ENCODE data around the gene NAA60. TPM values are rescaled to one million over a fixed set of nuclear protein-coding genes. Genes with fewer than 3 reads are reported as not detected.

Gene NAA60
- total RNA-seq, 2 experiments from 2014 or later: 50.2 to 50.6 TPM

DNA sequence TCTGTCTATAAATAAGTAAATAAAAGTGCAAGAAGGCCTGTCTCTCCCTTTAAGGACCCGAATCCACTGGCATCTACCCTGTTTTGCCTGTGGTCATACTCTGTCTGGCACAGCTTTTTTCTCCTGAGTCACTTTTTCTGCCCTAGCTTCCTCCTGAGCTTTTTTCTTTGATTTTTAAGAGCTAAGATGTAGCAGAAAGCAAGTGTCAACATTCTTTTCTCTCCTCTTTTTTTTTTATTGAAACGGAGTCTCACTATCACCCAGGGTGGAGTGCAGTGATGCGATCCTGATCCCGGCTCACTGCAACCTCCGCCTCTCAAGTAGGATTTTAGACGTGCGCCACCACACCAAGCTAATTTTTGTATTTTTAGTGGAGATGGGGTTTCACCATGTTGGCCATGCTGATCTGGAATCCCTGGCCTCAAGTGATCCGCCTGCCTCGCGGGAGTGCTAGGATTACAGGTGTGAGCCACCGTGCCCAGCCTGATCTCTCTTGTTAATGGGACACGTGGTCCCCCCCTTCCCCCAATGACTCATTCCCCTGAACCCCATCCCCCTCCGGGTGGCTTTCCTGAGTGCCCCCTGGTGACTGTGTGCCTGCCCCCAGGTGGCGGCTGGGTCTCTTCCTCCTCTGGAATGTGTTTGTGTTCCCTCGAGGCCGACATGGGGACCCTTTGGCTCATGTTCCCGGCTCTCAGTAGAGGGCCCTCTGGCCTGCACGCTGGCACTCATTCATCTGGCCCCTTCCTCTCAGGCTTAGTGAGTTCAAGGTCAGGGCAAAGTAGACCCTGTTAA, 37.6 kb downstream of the NAA60 start:
- DNase-seq: no peak
- Mint-ChIP-seq H3K27me3 (no peaks in the 10 kb centered on the region), H3K27ac (peak overlapping the region; percentile 32), H3K36me3 (peaks cover 32% of the 10 kb centered on the region), H3K9me3 (ENCODE audit: low read depth) (no peaks in the 10 kb centered on the region), H3K4me3 (no peak overlapping the region), H3K4me1 (peaks cover 16% of the 10 kb centered on the region)
- CTCF ChIA-PET: interaction anchor here (0.6 kb wide), 1 partner anchor 420 kb away, joined by 3 read pairs; no protein-coding TSS in a partner anchor
- ATAC-seq: no peak

DNA sequence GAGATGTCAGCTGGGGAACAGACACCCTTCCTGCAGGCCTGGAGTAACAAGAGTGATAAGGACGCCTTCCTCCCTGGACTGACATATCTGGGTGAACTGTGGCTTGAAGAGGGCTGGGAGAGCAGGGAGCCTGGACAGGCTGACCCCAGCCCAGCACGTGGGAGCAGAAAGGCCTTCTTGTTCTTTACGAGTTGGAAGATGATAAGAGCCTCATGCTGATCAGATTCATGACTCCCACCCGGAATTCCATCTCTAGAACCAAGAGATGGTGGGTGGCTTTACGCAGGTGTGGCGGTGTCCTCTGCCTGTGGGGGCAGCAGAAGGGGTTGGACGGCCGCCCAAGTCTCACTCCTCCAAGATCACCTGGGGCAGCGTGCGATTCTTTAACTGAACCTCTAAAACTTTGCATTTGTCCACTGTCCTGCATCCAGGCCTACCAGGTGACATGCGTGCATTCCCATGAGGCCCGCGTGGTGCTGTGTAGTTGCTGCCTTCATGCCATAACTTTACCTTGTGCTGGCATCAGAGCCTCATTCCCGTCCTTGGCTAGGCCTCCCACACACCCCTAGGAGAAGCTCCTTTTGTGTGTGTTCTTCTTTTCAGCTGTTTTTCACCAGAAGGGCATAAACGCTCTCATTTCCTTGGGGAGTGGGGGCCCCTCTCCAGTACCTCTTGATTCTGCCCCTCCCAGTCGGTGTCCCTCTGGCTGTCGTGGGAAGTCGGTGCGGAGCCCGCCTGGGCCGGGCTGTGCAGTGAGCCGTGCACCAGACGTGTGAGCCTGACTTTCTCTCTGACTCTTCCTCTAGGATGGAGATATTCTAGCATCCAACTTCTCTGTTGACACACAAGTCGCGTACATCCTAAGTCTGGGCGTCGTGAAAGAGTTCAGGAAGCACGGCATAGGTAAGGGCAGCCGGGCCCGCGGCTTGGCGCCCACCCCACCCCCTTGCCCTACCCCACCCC, 38.5 kb downstream of the NAA60 start:
- ATAC-seq (no peak), DNase-seq (no peak)
- H3K4me1 Mint-ChIP-seq: peaks cover 16% of the 10 kb centered on the region
- no peak overlapping the region for H3K4me3 Mint-ChIP-seq
- H3K9me3 Mint-ChIP-seq (ENCODE audit: low read depth): no peaks in the 10 kb centered on the region
- H3K36me3 Mint-ChIP-seq: peaks cover 32% of the 10 kb centered on the region
- no peak overlapping the region for H3K27ac Mint-ChIP-seq
- H3K27me3 Mint-ChIP-seq: no peaks in the 10 kb centered on the region
- CTCF ChIA-PET: no interaction called here

DNA sequence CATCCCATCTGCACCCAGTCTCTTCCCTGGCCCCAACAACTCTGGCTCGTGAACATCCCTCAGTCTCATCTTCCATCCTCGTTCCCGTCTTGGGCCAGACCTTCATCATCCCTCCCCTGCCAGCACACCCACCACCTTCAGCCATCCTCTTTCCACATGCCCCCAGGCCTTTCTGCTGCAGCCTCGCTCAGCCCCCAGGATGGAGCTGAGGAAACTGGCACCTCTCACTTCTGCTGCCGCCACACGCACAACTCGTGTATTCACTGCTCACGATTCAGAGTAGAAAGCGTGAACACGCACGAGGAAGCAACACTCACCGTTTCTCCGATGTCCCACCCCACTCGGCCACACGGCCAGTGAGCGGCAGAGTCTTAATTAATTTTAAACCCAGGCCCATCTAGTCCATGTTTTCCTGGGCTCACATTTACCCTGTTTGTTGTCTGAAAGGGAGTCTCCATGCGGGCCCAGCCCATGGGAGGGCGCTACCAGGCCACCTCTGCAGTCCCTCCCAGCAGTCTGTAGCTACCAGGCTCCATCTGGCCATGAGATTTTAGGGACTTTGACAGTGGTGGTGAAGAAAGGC, 39.3 kb downstream of the NAA60 start:
- no peaks in the 10 kb centered on the region for H3K27me3 Mint-ChIP-seq
- peaks cover 32% of the 10 kb centered on the region for H3K36me3 Mint-ChIP-seq
- H3K4me1 Mint-ChIP-seq: peaks cover 16% of the 10 kb centered on the region
- peak overlapping the region; percentile 4 for H3K27ac Mint-ChIP-seq
- ATAC-seq (no peak), DNase-seq (no peak)
- no peaks in the 10 kb centered on the region for H3K9me3 Mint-ChIP-seq (ENCODE audit: low read depth)
- no peak overlapping the region for H3K4me3 Mint-ChIP-seq
- CTCF ChIA-PET: interaction anchor here (1.5 kb wide), 1 partner anchor 18 kb away, joined by 3 read pairs; the partner anchor contains the start of gene CLUAP1

DNA sequence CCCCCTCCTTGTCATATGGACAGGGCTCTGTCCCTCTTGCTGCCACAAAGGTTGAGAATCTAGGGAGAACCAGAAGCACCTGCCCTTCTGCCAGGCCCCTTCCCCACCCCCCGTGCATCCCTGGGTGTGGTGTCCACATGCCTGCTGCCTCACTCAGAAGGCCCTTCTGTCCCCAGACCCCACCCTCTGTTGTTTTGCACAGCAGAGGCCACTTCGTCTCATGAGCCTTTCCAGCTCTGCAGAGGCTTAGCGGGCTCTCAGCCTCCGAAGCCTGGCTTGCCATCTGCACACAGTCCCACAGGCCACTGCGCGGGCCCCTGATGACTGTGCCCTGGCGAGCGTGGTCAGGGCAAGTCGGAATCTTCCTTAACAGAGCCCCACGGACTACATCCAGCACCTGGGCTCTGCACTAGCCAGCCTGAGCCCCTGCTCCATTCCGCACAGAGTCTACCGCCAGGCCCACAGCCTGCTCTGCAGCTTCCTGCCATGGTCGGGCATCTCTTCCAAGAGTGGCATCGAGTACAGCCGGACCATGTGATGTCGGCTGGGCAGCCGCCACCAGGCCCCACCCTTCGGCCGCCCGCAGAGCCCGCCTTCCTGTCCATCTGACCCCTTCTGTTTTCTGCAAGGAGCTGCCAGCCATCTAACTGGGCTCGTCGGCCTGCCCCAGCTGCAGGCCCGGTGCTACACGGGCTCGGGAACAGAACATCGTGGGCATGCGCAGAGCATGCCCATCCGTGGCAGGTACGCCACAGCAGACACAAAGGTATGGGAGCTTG, 41.0 kb downstream of the NAA60 start:
- Mint-ChIP-seq H3K36me3 (peaks cover 28% of the 10 kb centered on the region), H3K4me3 (no peak overlapping the region), H3K4me1 (peaks cover 5% of the 10 kb centered on the region), H3K27ac (no peak overlapping the region), H3K9me3 (ENCODE audit: low read depth) (no peaks in the 10 kb centered on the region), H3K27me3 (no peaks in the 10 kb centered on the region)
- ATAC-seq (no peak), DNase-seq (no peak)
- CTCF ChIA-PET: no interaction called here

DNA sequence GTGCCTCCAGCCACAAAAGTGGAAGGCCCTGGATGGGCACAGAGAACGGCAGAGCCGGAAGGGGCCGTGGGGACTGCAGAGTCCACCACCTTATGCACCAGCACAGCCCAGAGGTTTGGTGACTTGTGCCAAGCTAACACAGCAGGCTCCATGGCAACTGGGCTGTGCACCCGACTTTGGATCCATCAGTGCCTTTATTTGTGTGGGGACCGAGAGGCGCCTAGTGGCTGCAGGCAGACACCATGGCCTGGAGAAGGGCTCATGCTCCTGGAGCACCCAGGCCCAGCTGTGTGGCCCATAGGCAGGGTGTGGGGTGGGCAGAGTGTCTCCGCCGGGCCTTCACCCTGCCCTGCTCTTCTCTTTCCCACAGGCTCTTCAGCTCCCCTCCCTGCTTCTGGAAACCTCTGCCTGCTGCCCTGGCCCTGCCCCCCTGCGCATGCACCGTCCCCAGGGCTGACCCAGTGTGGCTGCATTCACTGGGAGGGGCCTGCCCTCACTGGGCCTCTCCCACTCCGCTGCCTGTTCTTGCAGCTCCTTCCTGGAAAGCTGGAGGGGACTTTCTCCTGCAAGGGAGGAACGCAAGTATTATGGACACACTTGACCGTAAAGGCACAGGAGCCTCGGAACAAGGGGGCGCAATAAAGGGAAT, 41.7 kb downstream of the NAA60 start:
- DNase-seq: no peak
- no peak for ATAC-seq
- Mint-ChIP-seq H3K4me1 (no peaks in the 10 kb centered on the region), H3K27ac (no peak overlapping the region), H3K4me3 (no peak overlapping the region), H3K36me3 (peaks cover 23% of the 10 kb centered on the region), H3K27me3 (no peaks in the 10 kb centered on the region), H3K9me3 (ENCODE audit: low read depth) (no peaks in the 10 kb centered on the region)
- CTCF ChIA-PET: interaction anchor here (0.6 kb wide), 1 partner anchor 259 kb away, joined by 3 read pairs; no protein-coding TSS in a partner anchor

DNA sequence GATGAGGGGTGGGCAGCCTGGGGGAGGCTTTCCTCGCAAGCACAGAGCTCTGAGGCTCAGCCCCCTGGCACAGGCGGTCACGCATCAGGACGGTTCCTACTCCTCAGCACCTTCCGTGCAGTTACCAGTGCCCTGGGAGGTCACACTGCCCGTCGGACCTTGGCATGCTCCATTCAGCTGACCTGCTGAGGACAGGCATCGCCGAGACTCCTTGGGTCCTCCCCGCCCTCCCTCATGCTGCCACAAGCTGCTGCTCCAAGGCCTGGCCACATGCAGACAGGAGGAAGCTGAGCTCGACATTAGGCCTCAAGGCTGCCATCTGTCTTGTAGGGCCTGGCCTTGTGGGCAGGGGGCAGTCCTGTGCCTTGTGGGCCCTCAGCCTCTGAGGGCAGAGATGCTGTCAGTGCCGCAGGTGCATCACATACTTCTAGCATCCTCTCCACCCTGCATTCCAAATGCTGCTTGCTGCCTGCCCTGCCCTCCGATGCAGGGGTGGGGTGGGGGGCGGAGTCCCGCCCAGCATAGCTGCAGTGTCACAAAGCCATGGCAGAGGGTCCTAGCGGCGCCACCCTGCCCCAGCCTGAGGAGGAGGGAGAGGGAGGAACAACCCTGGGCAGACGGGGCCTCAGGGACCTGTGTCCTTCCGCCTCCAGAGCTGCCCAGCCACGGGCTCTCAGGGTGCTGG, 42.5 kb downstream of the NAA60 start:
- DNase-seq (no peak), ATAC-seq (no peak)
- no peaks in the 10 kb centered on the region for H3K27me3 Mint-ChIP-seq
- CTCF ChIA-PET: no interaction called here
- no peaks in the 10 kb centered on the region for H3K4me1 Mint-ChIP-seq
- no peak overlapping the region for H3K27ac Mint-ChIP-seq
- H3K36me3 Mint-ChIP-seq: peaks cover 21% of the 10 kb centered on the region
- no peak overlapping the region for H3K4me3 Mint-ChIP-seq
- H3K9me3 Mint-ChIP-seq (ENCODE audit: low read depth): no peaks in the 10 kb centered on the region

DNA sequence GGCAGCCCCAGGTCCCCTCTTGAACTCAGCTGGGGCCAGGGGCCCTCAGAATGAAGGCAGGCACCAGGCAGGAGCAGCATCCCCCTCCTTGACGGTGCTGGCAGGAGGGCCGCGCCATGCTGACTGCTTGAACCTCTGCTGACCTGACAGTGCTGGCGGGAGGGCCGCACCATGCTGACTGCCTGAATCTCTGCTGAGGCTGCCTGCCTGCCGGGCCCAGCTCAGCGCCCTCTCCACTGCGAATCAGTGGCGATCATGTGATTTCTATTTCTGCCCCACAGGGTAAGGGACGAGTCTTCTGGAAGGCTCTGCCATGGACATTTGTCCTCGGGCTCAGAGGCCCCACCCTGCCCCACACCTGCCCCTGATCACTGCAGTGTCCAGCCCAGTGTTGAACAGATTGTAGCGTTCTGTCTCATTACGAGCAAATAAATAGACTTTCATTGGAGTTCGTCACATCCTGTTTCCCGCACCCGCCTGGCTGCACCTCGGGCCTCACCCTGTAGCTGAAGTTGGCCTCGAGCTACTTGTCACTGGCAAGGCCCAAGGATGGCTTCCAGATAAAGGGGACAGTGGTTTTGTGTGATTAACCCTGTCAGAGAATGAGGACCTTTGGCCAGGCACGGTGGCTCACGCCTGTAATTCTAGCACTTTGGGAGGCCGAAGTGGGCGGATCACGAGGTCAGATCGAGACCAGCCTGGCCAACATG, 43.2 kb downstream of the NAA60 start:
- no peaks in the 10 kb centered on the region for H3K4me1 Mint-ChIP-seq
- no peak overlapping the region for H3K27ac Mint-ChIP-seq
- H3K27me3 Mint-ChIP-seq: no peaks in the 10 kb centered on the region
- no peaks in the 10 kb centered on the region for H3K9me3 Mint-ChIP-seq (ENCODE audit: low read depth)
- CTCF ChIA-PET: no interaction called here
- ATAC-seq (no peak), DNase-seq (no peak)
- peaks cover 16% of the 10 kb centered on the region for H3K36me3 Mint-ChIP-seq
- no peak overlapping the region for H3K4me3 Mint-ChIP-seq

DNA sequence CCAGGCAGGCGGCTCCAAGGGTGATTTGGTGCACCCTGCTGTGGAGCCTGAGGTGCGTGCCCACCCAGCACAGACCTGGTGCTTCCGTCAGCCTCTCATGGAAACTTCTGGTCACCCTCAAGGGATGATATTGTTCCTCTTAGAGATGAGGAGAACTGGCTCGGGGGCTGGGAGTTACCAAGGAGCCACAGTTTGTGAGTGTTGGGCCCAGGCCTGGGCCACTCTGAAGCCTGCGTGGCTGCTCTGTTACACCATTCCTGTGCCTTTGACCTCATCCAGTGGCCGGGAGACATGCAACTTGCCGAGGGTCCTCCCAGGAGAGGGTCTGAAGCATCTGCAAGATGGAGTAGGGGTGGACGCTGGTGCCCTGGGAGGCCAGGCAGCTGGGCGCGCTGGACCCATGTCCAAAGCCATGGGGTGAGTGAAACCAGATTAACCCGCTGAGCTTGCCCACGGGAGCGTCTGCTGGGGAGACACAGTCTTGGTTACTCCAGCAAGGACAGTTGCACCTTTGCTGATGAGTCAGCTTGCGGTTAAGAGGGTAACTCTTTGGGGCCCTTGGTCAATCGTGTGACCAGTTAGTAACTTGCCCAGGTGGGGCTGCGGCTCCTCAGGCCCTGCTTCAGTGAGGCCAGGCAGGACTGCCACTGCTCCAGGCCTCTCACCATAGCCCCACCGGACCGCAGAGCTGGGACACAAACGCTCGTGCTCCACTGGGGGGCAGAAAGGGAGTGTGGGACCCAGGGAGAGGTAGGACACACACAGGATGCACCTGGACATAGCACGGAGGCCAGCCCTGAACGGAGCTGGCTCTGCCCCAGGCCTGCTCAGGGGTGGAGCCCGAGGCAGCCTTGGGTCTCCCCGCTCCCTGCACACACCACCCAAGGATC, 44.3 kb downstream of the NAA60 start:
- no peaks in the 10 kb centered on the region for H3K4me1 Mint-ChIP-seq
- peaks cover 13% of the 10 kb centered on the region for H3K36me3 Mint-ChIP-seq
- no peak overlapping the region for H3K27ac Mint-ChIP-seq
- H3K4me3 Mint-ChIP-seq: no peak overlapping the region
- CTCF ChIA-PET: no interaction called here
- no peak for ATAC-seq
- H3K9me3 Mint-ChIP-seq (ENCODE audit: low read depth): no peaks in the 10 kb centered on the region
- no peaks in the 10 kb centered on the region for H3K27me3 Mint-ChIP-seq
- no peak for DNase-seq

DNA sequence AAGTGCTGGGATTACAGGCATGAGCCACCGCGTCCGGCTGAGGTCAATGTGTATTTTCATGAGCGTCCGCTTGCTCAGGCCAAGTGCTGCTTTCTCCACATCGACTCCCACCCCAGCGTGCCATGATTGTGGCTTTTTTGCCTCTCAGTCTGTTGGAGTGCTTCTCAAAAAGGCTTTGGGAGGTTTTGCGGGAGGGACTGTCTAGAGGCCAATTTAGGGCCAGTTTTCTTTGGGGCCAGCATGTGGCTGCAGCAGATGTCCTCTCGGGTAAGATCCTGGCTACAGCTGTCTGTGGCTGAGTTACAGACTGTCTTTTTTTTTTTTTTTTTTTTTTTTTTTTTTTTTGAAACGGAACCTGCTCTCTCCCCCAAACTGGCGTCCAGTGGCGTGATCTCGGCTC, 45.3 kb downstream of the NAA60 start:
- H3K9me3 Mint-ChIP-seq (ENCODE audit: low read depth): no peaks in the 10 kb centered on the region
- ATAC-seq (no peak), DNase-seq (no peak)
- peaks cover 5% of the 10 kb centered on the region for H3K36me3 Mint-ChIP-seq
- no peaks in the 10 kb centered on the region for H3K4me1 Mint-ChIP-seq
- H3K27me3 Mint-ChIP-seq: no peaks in the 10 kb centered on the region
- no peak overlapping the region for H3K27ac Mint-ChIP-seq
- H3K4me3 Mint-ChIP-seq: no peak overlapping the region
- CTCF ChIA-PET: no interaction called here

DNA sequence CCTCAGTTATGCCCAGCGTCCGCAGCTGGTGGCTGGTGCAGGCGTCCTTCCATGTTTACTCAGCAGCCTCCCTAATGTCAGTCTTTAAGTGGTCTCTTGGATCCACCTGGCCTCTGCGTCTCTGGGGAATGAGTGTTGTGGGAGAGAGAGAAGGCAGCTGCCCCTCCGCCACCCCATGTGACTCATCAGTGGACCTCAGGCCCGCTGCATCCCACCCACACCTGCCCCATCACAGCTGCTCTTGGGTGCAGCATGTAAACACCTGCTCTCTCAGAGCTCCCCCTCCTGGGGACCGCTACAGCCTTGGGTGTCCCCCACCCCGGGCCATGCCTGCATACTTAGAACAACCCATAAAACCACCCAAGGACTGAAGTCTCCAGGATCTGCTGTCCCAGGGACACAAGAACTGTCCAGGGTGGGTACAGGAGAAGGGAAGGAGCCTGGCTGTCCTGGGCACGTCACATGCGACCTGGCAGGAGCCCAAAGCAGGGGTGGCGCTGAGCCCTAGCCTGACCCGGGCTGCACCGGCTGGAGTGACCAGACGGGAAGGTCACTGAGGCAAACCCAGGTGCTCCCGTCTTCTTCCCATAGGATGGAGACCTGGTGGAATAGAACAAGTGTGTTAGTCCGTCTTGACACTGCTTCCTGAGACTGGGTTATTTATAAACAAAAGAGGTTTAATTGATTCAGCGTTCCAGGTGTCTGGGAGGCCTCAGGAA, 47.6 kb downstream of the NAA60 start:
- Mint-ChIP-seq H3K27me3 (no peaks in the 10 kb centered on the region), H3K4me1 (no peaks in the 10 kb centered on the region), H3K36me3 (peaks cover 1% of the 10 kb centered on the region), H3K9me3 (ENCODE audit: low read depth) (no peaks in the 10 kb centered on the region), H3K4me3 (no peak overlapping the region), H3K27ac (no peak overlapping the region)
- DNase-seq: no peak
- CTCF ChIA-PET: interaction anchor here (1.5 kb wide), 1 partner anchor 10 kb away, joined by 6 read pairs; the partner anchor contains the start of gene CLUAP1
- ATAC-seq: no peak

Measured in activated CD8-positive, alpha-beta memory T cell treated with anti-CD3 and anti-CD28 coated beads, Interleukin-2, amount 10 ng/mL, durations not matched to agents 7 days and 5 days (primary cell).